T-helper 2 cell (primary cell): ENCODE measurements around the gene NEUROD1.
"Not testable (repeated sequence)": the region's sequence is repeated elsewhere in the genome, so short reads cannot be mapped to it uniquely, and the experiment has no call there.

Source experiments
- DNase-seq, 5 experiments: peaks; one replicate each; pipeline versions ENCODE4 v3.0.0 to v3.0.0-alpha.2; 2012 to 2022
- total RNA-seq, 2 donors: gene quantifications; one replicate each; lab custom pipeline; 2026; lab: John Stamatoyannopoulos, UW

NEUROD1 gene
- total RNA-seq = 0 reads per million in 2 donors

- DNase-seq = no peak
Measured at GRCh38 chr2:181680055-181680936, at the start of gene NEUROD1. NEUROD1 (minus strand) TSS chr2:181680517; CDS start chr2:181678860, 1,657 bp downstream.

- DNase-seq = no peak
Measured at GRCh38 chr2:181725476-181725875, 45.2 kb upstream of the NEUROD1 start.

GRCh38 chr2:181724662-181725061, 44.3 kb upstream of the NEUROD1 start:
- no peak for DNase-seq

- DNase-seq = no peak
Measured at GRCh38 chr2:181723731-181724130, 43.4 kb upstream of the NEUROD1 start.

- DNase-seq = peak in 4 of 5 experiments; percentile 23 to 61 (median 33)
Measured at GRCh38 chr2:181715033-181715630, 34.8 kb upstream of the NEUROD1 start.

- not testable (repeated sequence) for DNase-seq
Measured at GRCh38 chr2:181711051-181711450, 30.7 kb upstream of the NEUROD1 start.

DNA sequence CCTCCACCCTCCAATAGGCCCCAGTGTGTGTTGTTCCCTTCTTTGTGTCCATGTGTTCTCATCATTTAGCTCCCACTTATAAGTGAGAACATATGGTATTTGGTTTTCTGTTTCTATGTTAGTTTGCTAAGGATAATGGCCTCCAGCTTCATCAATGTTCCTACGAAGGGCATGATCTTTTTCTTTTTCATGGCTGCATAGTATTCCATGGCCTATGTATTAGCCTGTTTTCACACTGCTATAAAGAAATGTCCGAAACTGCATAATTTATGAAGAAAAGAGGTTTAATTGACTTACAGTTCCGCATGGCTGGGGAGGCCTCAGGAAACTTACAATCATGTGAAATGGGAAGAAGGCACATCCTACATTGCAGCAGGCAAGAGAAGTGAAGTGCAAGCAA, 22.2 kb upstream of the NEUROD1 start:
- not testable (repeated sequence) for DNase-seq

DNA sequence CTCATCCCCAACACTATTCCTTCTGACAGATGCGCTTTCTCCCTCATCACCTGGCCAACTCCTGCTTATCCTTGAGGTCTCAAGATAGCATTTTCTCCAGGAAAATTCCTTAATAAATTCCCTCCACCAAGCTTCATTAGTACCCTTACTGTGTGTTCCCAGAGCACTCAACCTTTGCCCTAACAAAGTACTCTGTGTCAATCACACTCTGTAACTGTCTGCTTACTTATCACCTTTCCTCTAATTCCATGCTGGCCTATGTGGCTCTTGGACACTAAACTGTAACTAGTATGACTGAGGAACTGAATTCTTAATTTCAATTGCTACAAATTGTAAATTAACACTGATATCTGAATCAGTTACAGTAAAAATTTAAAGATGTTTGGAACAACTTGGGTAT, 17.9 kb upstream of the NEUROD1 start:
- DNase-seq = no peak

DNA sequence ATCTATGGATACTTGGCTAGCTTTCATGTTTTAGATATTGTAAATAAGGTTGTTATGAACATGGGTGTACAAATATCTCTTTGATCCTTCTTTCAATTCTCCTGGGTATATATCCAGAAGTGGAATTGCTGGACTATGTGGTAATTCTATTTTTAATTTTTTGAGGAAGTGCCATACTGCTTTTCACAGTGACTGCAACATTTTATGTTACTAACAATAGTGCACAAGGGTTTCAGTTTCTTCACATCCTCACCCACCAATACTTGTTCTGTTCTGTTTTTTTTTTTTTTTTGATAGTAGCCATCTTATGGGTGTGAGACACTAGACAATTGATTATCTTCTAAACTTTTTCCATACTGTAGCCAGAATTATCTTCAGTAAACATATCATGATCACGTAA, 17.3 kb upstream of the NEUROD1 start:
- DNase-seq = no peak

- DNase-seq = no peak
Measured at GRCh38 chr2:181697126-181697525, 16.8 kb upstream of the NEUROD1 start.

DNA sequence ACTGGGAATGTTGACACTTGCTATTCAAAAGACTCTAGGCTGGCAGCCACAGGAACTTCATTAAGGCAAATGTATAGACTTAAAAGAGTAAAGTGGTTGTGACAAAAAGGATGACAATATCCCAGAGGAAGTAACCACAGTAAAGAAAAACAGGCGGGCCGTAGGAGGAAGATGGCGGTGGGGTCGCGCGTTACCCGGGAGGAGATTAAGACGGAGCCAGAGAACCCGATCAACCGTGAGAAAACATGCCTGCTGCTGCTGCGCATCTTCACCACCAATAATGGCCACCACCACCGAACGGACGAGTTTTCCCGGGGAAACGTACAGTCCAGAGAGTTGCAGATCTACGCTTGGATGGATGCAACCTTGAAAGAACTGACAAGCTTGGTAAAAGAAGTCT, 14.0 kb upstream of the NEUROD1 start:
- DNase-seq = no peak

- peak in 1 of 5 experiments; percentile 17 for DNase-seq
Measured at GRCh38 chr2:181690860-181691259, 10.5 kb upstream of the NEUROD1 start.

- DNase-seq = no peak
Measured at GRCh38 chr2:181686576-181687185, 6.4 kb upstream of the NEUROD1 start.

- no peak for DNase-seq
Measured at GRCh38 chr2:181685150-181685688, 4.9 kb upstream of the NEUROD1 start.

DNA sequence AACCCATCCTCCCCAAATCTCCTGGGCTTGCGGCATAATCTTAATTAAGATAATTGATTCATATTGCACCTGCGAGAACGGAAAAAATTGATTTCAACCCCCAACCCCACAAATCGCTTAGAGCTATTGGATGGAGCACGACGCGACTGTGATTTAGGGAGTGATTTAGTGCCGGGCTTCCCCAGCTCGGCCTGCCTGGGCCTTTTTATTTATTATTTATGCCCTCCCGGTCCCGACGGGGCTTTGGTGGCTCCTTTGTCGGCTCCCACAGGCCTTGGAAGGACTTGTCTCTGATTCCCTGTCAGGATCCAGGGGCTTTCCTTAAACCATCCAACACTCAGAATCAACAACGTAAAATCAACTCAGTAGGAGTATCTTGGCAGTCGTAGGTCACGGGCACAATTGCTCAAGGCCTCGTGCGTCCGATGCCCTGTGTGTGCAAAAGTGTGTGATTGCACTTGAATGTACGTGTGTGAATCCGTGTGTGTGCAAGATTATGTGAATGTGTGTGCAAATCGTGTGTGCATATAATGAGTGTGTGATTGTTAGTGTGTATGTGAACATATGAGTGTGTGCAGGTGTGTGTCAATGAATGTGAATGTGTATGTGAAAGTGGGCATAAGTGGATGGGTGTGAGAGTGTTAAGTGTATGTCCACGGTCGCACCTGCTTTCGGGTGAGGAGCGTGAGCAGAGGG, 4.3 kb upstream of the NEUROD1 start:
- no peak for DNase-seq

GRCh38 chr2:181683518-181684453, 3.5 kb upstream of the NEUROD1 start:
- DNase-seq = no peak

GRCh38 chr2:181682795-181683517, 2.6 kb upstream of the NEUROD1 start:
- DNase-seq = no peak

GRCh38 chr2:181682026-181682789, 1.9 kb upstream of the NEUROD1 start:
- no peak for DNase-seq

- no peak for DNase-seq
Measured at GRCh38 chr2:181680937-181681811, 857 bp upstream of the NEUROD1 start.
